ENCODE data around the gene PLXNA4.

Gene PLXNA4

GRCh38 chr7:132134814-132135445, 441.3 kb downstream of the PLXNA4 start:
- no peak overlapping the region for H3K4me2 ChIP-seq (ENCODE audit: low read length)
- peaks cover 22% of the 10 kb centered on the region for H3K27me3 ChIP-seq (ENCODE audit: low read depth, low read length)
- no peaks in the 10 kb centered on the region for H3K79me2 ChIP-seq (ENCODE audit: low read length)
- no peaks in the 10 kb centered on the region for H4K20me1 ChIP-seq (ENCODE audit: insufficient read depth, low read length)
- H3K4me3 ChIP-seq (ENCODE audit: low read length), result no peak overlapping the region
- no peak overlapping the region for H3K9ac ChIP-seq (ENCODE audit: low read length)
- H3K4me1 ChIP-seq (ENCODE audit: low read length), result no peaks in the 10 kb centered on the region
- no peak for TF ChIP-seq EZH2phosphoT487 (IDR thresholded peaks at IDR 0.05; ENCODE audit: low read depth)
- TF ChIP-seq CTCF (IDR thresholded peaks at IDR 0.05; ENCODE audit: low read depth, low read length), result no peak
- no peak overlapping the region for H2AFZ ChIP-seq (ENCODE audit: low read depth, low read length)
- H3K36me3 ChIP-seq (replicated peaks; ENCODE audit: low read depth, low read length), result no peaks in the 10 kb centered on the region
- H3K9me3 ChIP-seq (ENCODE audit: insufficient read depth, low read length), result no peaks in the 10 kb centered on the region
- H3K27ac ChIP-seq (ENCODE audit: low read length), result no peak overlapping the region

- Histone ChIP-seq H3K36me3 (replicated peaks; ENCODE audit: low read depth, low read length) (no peaks in the 10 kb centered on the region), H3K9ac (ENCODE audit: low read length) (no peak overlapping the region), H3K4me2 (ENCODE audit: low read length) (no peak overlapping the region), H4K20me1 (ENCODE audit: insufficient read depth, low read length) (no peaks in the 10 kb centered on the region), H3K9me3 (ENCODE audit: insufficient read depth, low read length) (no peaks in the 10 kb centered on the region), H2AFZ (ENCODE audit: low read depth, low read length) (no peak overlapping the region), H3K27me3 (ENCODE audit: low read depth, low read length) (peaks cover 22% of the 10 kb centered on the region; the same call in 1 of the 2 replicates), H3K4me3 (ENCODE audit: low read length) (no peak overlapping the region), H3K27ac (ENCODE audit: low read length) (no peak overlapping the region), H3K4me1 (ENCODE audit: low read length) (no peaks in the 10 kb centered on the region), H3K79me2 (ENCODE audit: low read length) (no peaks in the 10 kb centered on the region)
- TF ChIP-seq EZH2phosphoT487 (IDR thresholded peaks at IDR 0.05; ENCODE audit: low read depth), result no peak
- TF ChIP-seq CTCF (IDR thresholded peaks at IDR 0.05; ENCODE audit: low read depth, low read length), result no peak
Measured at GRCh38 chr7:132133501-132133900, 442.8 kb downstream of the PLXNA4 start.

GRCh38 chr7:132131196-132131595, 445.1 kb downstream of the PLXNA4 start:
- no peak overlapping the region for H2AFZ ChIP-seq (ENCODE audit: low read depth, low read length)

GRCh38 chr7:132130497-132130896, 445.8 kb downstream of the PLXNA4 start:
- Histone ChIP-seq H3K9me3 (ENCODE audit: insufficient read depth, low read length) (no peaks in the 10 kb centered on the region), H3K27me3 (ENCODE audit: low read depth, low read length) (peaks cover 22% of the 10 kb centered on the region), H3K27ac (ENCODE audit: low read length) (no peak overlapping the region), H3K4me2 (ENCODE audit: low read length) (no peak overlapping the region), H3K4me1 (ENCODE audit: low read length) (no peaks in the 10 kb centered on the region), H3K4me3 (ENCODE audit: low read length) (no peak overlapping the region), H3K9ac (ENCODE audit: low read length) (no peak overlapping the region), H4K20me1 (ENCODE audit: insufficient read depth, low read length) (no peaks in the 10 kb centered on the region), H3K36me3 (replicated peaks; ENCODE audit: low read depth, low read length) (no peaks in the 10 kb centered on the region), H2AFZ (ENCODE audit: low read depth, low read length) (no peak overlapping the region), H3K79me2 (ENCODE audit: low read length) (no peaks in the 10 kb centered on the region)
- TF ChIP-seq EZH2phosphoT487 (IDR thresholded peaks at IDR 0.05; ENCODE audit: low read depth) (no peak), CTCF (IDR thresholded peaks at IDR 0.05; ENCODE audit: low read depth, low read length) (no peak)

More at GRCh38 chr7:132131196-132131595, 445.1 kb downstream of the PLXNA4 start:
- Histone ChIP-seq H3K27ac (ENCODE audit: low read length) (no peak overlapping the region), H3K4me3 (ENCODE audit: low read length) (no peak overlapping the region), H3K36me3 (replicated peaks; ENCODE audit: low read depth, low read length) (no peaks in the 10 kb centered on the region), H3K4me1 (ENCODE audit: low read length) (no peaks in the 10 kb centered on the region), H4K20me1 (ENCODE audit: insufficient read depth, low read length) (no peaks in the 10 kb centered on the region), H3K4me2 (ENCODE audit: low read length) (no peak overlapping the region), H3K27me3 (ENCODE audit: low read depth, low read length) (peaks cover 22% of the 10 kb centered on the region), H3K79me2 (ENCODE audit: low read length) (no peaks in the 10 kb centered on the region), H3K9ac (ENCODE audit: low read length) (no peak overlapping the region), H3K9me3 (ENCODE audit: insufficient read depth, low read length) (no peaks in the 10 kb centered on the region)
- TF ChIP-seq EZH2phosphoT487 (IDR thresholded peaks at IDR 0.05; ENCODE audit: low read depth), result no peak
- TF ChIP-seq CTCF (IDR thresholded peaks at IDR 0.05; ENCODE audit: low read depth, low read length), result no peak
